A673 (cell line): Measurements from ENCODE around the gene CRYBG3.

Experiments used
- CTCF ChIP-seq: fragments of 300-800, 200-600 bp; sonication (generic); conservative IDR thresholded peaks from 2 replicates; pipeline ENCODE4 v1.5.1; 2017; ENCODE audit warnings: low read depth, mild to moderate bottlenecking, antibody characterized with exemption, low read length, moderate library complexity, mixed read lengths
- EZH2 ChIP-seq: fragments of 200-600 bp; sonication (generic); IDR thresholded peaks from 2 replicates; pipeline ENCODE4 v1.6.1; 2017; ENCODE audit warnings: borderline replicate concordance, low read depth, mild to moderate bottlenecking, mixed read lengths, antibody characterized with exemption, low read length; ENCODE audit not compliant: poor library complexity, severe bottlenecking

GRCh38 chr3:97959872-97960271, 138.1 kb downstream of the CRYBG3 start:
- TF ChIP-seq CTCF: no peak
- no peak for TF ChIP-seq EZH2
